PC-3 (cell line): ENCODE measurements around the gene SRRM1. TPM values are rescaled to one million over a fixed set of nuclear protein-coding genes. Genes with fewer than 3 reads are reported as not detected.

Source experiments
- ATAC-seq: fragments of 200-7000 bp; cut with Tn5 transposase; 2 replicates; pipeline ENCODE4 v1.9.1; 2020; ENCODE audit warnings: mild to moderate bottlenecking, moderate library complexity
- BruUV-seq: library from RNA; stranded (reverse); fragments of 400-500 nt; replicated peaks from 2 replicates; lab custom pipeline; 2021; lab: Mats Ljungman, UMichigan
- CTCF ChIA-PET: fragments of 300-600 bp; sonication (Branson Sonifier 250); formaldehyde crosslinking; loops from one replicate; lab custom pipeline; 2022; ENCODE audit warnings: antibody characterized with exemption; lab: Charles Lee
- POLR2A ChIA-PET: fragments of 300-600 bp; sonication (Branson Sonifier 250); formaldehyde crosslinking; loops from one replicate; lab custom pipeline; 2022; ENCODE audit warnings: antibody characterized with exemption; ENCODE audit not compliant: unreplicated experiment; lab: Charles Lee
- DNase-seq: peaks from one replicate; pipeline ENCODE4 v3.0.0-alpha.2; 2015
- H2AFZ ChIP-seq: fragments of 300-600 bp; sonication (generic); 2 replicates; pipeline ENCODE4 v1.6.0; 2016; ENCODE audit warnings: antibody characterized with exemption, low read length
- H3F3A ChIP-seq: fragments of 300-600 bp; sonication (generic); one replicate; pipeline ENCODE4 v1.6.0; 2017; ENCODE audit warnings: antibody characterized with exemption, low read length, control low read depth, mild to moderate bottlenecking; ENCODE audit not compliant: unreplicated experiment
- H3K27ac ChIP-seq: fragments of 300-600 bp; sonication (generic); 2 replicates; pipeline ENCODE4 v1.5.1; 2016; ENCODE audit warnings: mild to moderate bottlenecking, low read length
- H3K27me3 ChIP-seq: fragments of 300-600 bp; sonication (generic); 2 replicates; pipeline ENCODE4 v1.6.1; 2016; ENCODE audit warnings: low read length, mixed read lengths
- H3K36me3 ChIP-seq: fragments of 300-600 bp; sonication (generic); 2 replicates; pipeline ENCODE4 v1.6.1; 2016; ENCODE audit warnings: low read depth, mixed run types, low read length, mixed read lengths
- H3K4me1 ChIP-seq: fragments of 300-600 bp; sonication (generic); 2 replicates; pipeline ENCODE4 v1.5.1; 2016; ENCODE audit warnings: low read length; ENCODE audit not compliant: insufficient read depth
- H3K4me2 ChIP-seq: fragments of 300-600 bp; sonication (generic); 2 replicates; pipeline ENCODE4 v1.6.0; 2016; ENCODE audit warnings: low read length
- H3K4me3 ChIP-seq: fragments of 300-600 bp; sonication (generic); 2 replicates; pipeline ENCODE4 v1.5.1; 2016; ENCODE audit warnings: mild to moderate bottlenecking, low read length, mixed read lengths
- H3K79me2 ChIP-seq: fragments of 300-600 bp; sonication (generic); 2 replicates; pipeline ENCODE4 v1.6.1; 2017; ENCODE audit warnings: low read length, mixed read lengths
- H3K9ac ChIP-seq: fragments of 300-600 bp; sonication (generic); 2 replicates; pipeline ENCODE4 v1.6.0; 2016; ENCODE audit warnings: mild to moderate bottlenecking, low read length
- H3K9me2 ChIP-seq: fragments of 300-600 bp; sonication (generic); replicated peaks from 2 replicates; pipeline ENCODE4 v1.6.1; 2016; ENCODE audit warnings: mixed run types, low read length, mixed read lengths
- H3K9me3 ChIP-seq: fragments of 300-600 bp; sonication (generic); 2 replicates; pipeline ENCODE4 v1.6.1; 2016; ENCODE audit warnings: low read length, mixed read lengths
- H4K20me1 ChIP-seq: fragments of 300-600 bp; sonication (generic); 2 replicates; pipeline ENCODE4 v1.6.1; 2016; ENCODE audit warnings: low read length, mixed read lengths
- CTCF ChIP-seq: fragments of 300-600 bp; sonication (generic); conservative IDR thresholded peaks from 2 replicates; pipeline ENCODE4 v1.5.1; 2017; ENCODE audit warnings: antibody characterized with exemption, low read depth, mild to moderate bottlenecking, low read length
- EZH2 ChIP-seq: fragments of 300-600 bp; sonication (generic); IDR thresholded peaks from one replicate; pipeline ENCODE4 v1.6.1; 2017; ENCODE audit warnings: antibody characterized with exemption, mild to moderate bottlenecking, low read length; ENCODE audit not compliant: unreplicated experiment
- EZH2phosphoT487 ChIP-seq: fragments of 300-600 bp; sonication (generic); IDR thresholded peaks from 2 replicates; pipeline ENCODE4 v1.6.1; 2018; ENCODE audit warnings: mild to moderate bottlenecking, antibody characterized with exemption, low read length, borderline replicate concordance
- intact Hi-C: fragments of 100-400 bp; cut with micrococcal nuclease; formaldehyde crosslinking; loops from 2 replicates; pipeline ENCODE4 v1.9.0; 2023
- total RNA-seq: library from RNA; depleted of rRNA; stranded (reverse); fragments of >200 nt; gene quantifications from 2 replicates; pipeline ENCODE4 v1.2.3, GENCODE V29; 2014

SRRM1 gene
- total RNA-seq, 1 experiment from 2014 or later, result 30.7 TPM

GRCh38 chr1:24711329-24711728 lies 68.2 kb downstream of the SRRM1 start:
- H3K4me1 ChIP-seq, result peaks cover 17% of the 10 kb centered on the region
- H3K36me3 ChIP-seq, result no peaks in the 10 kb centered on the region
- ATAC-seq, result no peak
- TF ChIP-seq EZH2, result no peak
- ChIA-PET CTCF (no interaction called here), POLR2A (no interaction called here)
- no peak overlapping the region for H3K4me3 ChIP-seq
- intact Hi-C loops, result no loop called here
- H3K9me3 ChIP-seq, result no peaks in the 10 kb centered on the region
- no peaks in the 10 kb centered on the region for H3K27me3 ChIP-seq
- no peak overlapping the region for H2AFZ ChIP-seq
- no peak overlapping the region for H3K27ac ChIP-seq
- BruUV-seq, result no TSS peak
- no peaks in the 10 kb centered on the region for H3F3A ChIP-seq
- no peaks in the 10 kb centered on the region for H4K20me1 ChIP-seq
- H3K9me2 ChIP-seq, result no peaks in the 10 kb centered on the region
- no peak overlapping the region for H3K4me2 ChIP-seq
- no peaks in the 10 kb centered on the region for H3K79me2 ChIP-seq
- no peak overlapping the region for H3K9ac ChIP-seq
- DNase-seq, result no peak

GRCh38 chr1:24713176-24713575 lies 70.1 kb downstream of the SRRM1 start:
- ChIA-PET CTCF (no interaction called here), POLR2A (no interaction called here)
- ATAC-seq, result no peak
- H3K4me2 ChIP-seq, result no peak overlapping the region
- BruUV-seq, result no TSS peak
- H3K27me3 ChIP-seq, result no peaks in the 10 kb centered on the region
- H4K20me1 ChIP-seq, result no peaks in the 10 kb centered on the region
- H2AFZ ChIP-seq, result no peak overlapping the region
- no peak overlapping the region for H3K27ac ChIP-seq
- DNase-seq, result no peak
- no peaks in the 10 kb centered on the region for H3K9me2 ChIP-seq
- H3K36me3 ChIP-seq, result no peaks in the 10 kb centered on the region
- H3K9ac ChIP-seq, result no peak overlapping the region
- no peaks in the 10 kb centered on the region for H3K9me3 ChIP-seq
- TF ChIP-seq EZH2, result no peak
- TF ChIP-seq EZH2phosphoT487, result no peak
- no peak for TF ChIP-seq CTCF
- H3K4me1 ChIP-seq, result peaks cover 11% of the 10 kb centered on the region
- intact Hi-C loops, result no loop called here
- H3K79me2 ChIP-seq, result no peaks in the 10 kb centered on the region
- no peaks in the 10 kb centered on the region for H3F3A ChIP-seq
- no peak overlapping the region for H3K4me3 ChIP-seq

- Histone ChIP-seq H3K9me2 (no peaks in the 10 kb centered on the region), H2AFZ (no peak overlapping the region), H3K9ac (no peak overlapping the region), H3K9me3 (no peaks in the 10 kb centered on the region), H3K4me3 (no peak overlapping the region), H3K27me3 (no peaks in the 10 kb centered on the region), H3K27ac (no peak overlapping the region), H3K79me2 (no peaks in the 10 kb centered on the region), H3K4me2 (no peak overlapping the region), H3F3A (no peaks in the 10 kb centered on the region), H4K20me1 (no peaks in the 10 kb centered on the region), H3K36me3 (no peaks in the 10 kb centered on the region), H3K4me1 (peaks cover 11% of the 10 kb centered on the region)
- BruUV-seq, result no TSS peak
- ATAC-seq, result no peak
- DNase-seq, result no peak
- intact Hi-C loops, result no loop called here
- POLR2A ChIA-PET, result interaction anchor here (0.6 kb wide), 1 partner anchor 12 kb away, joined by 3 read pairs; no protein-coding TSS in a partner anchor
- TF ChIP-seq EZH2phosphoT487 (no peak), CTCF (no peak), EZH2 (no peak)
- CTCF ChIA-PET, result no interaction called here
Observed at GRCh38 chr1:24713736-24714135, 70.6 kb downstream of the SRRM1 start.
